Nephron (organoid): ENCODE results near the gene UGGT1.

Source experiments
- H3K27ac Mint-ChIP-seq, 3 experiments: 2 replicates each; pipeline ENCODE4 v1.8.0; 2020; ENCODE audit warnings: mixed read lengths in 3 of 3, mild to moderate bottlenecking in 2 of 3, moderate library complexity in 1 of 3
- H3K27me3 Mint-ChIP-seq: 2 replicates; pipeline ENCODE4 v1.8.0; 2021; ENCODE audit warnings: low read depth, mild to moderate bottlenecking, moderate library complexity, mixed read lengths
- H3K36me3 Mint-ChIP-seq: 2 replicates; pipeline ENCODE4 v1.8.0; 2020; ENCODE audit warnings: low read depth, mixed read lengths
- H3K4me1 Mint-ChIP-seq: 2 replicates; pipeline ENCODE4 v1.8.0; 2020; ENCODE audit warnings: mixed read lengths
- H3K4me3 Mint-ChIP-seq, 3 experiments: 2 replicates each; pipeline ENCODE4 v1.8.0; 2020; ENCODE audit warnings: mild to moderate bottlenecking in 3 of 3, mixed read lengths in 3 of 3, moderate library complexity in 2 of 3
- H3K9me3 Mint-ChIP-seq: 2 replicates; pipeline ENCODE4 v1.8.0; 2020; ENCODE audit warnings: mixed read lengths
- CTCF ChIP-seq, 3 experiments: fragments of 200-600 bp; sonication (generic); IDR thresholded peaks; one replicate each; pipeline ENCODE4 v1.5.0; 2021; ENCODE audit warnings: antibody characterized with exemption in 3 of 3; ENCODE audit not compliant: unreplicated experiment in 3 of 3

UGGT1 gene

GRCh38 chr2:128215897-128216642 is 125.1 kb downstream of the UGGT1 start:
- no peaks in the 10 kb centered on the region for H3K36me3 Mint-ChIP-seq
- no peak overlapping the region for H3K4me3 Mint-ChIP-seq
- no peaks in the 10 kb centered on the region for H3K9me3 Mint-ChIP-seq
- H3K4me1 Mint-ChIP-seq, result no peaks in the 10 kb centered on the region
- H3K27ac Mint-ChIP-seq, result no peak overlapping the region
- H3K27me3 Mint-ChIP-seq, result peaks cover 3% of the 10 kb centered on the region
- no peak for TF ChIP-seq CTCF (IDR thresholded peaks at IDR 0.05; ENCODE audit: unreplicated experiment in 3 of 3)

GRCh38 chr2:128217671-128218070 is 126.7 kb downstream of the UGGT1 start:
- H3K27ac Mint-ChIP-seq, result no peak overlapping the region
- H3K27me3 Mint-ChIP-seq, result peaks cover 3% of the 10 kb centered on the region
- no peak for TF ChIP-seq CTCF (IDR thresholded peaks at IDR 0.05; ENCODE audit: unreplicated experiment in 3 of 3)
- no peaks in the 10 kb centered on the region for H3K9me3 Mint-ChIP-seq
- no peaks in the 10 kb centered on the region for H3K4me1 Mint-ChIP-seq
- no peak overlapping the region for H3K4me3 Mint-ChIP-seq
- no peaks in the 10 kb centered on the region for H3K36me3 Mint-ChIP-seq

- no peak overlapping the region for H3K4me3 Mint-ChIP-seq
- H3K27ac Mint-ChIP-seq, result no peak overlapping the region
- no peaks in the 10 kb centered on the region for H3K36me3 Mint-ChIP-seq
- H3K4me1 Mint-ChIP-seq, result no peaks in the 10 kb centered on the region
- H3K27me3 Mint-ChIP-seq, result no peaks in the 10 kb centered on the region
- no peaks in the 10 kb centered on the region for H3K9me3 Mint-ChIP-seq
- TF ChIP-seq CTCF (IDR thresholded peaks at IDR 0.05; ENCODE audit: unreplicated experiment in 3 of 3), result no peak
These were observed 128.9 kb downstream of the UGGT1 start for GRCh38 chr2:128219891-128220290.

- no peak overlapping the region for H3K27ac Mint-ChIP-seq
- peaks cover 2% of the 10 kb centered on the region for H3K9me3 Mint-ChIP-seq
- no peaks in the 10 kb centered on the region for H3K4me1 Mint-ChIP-seq
- H3K4me3 Mint-ChIP-seq, result no peak overlapping the region
- H3K27me3 Mint-ChIP-seq, result peaks cover 20% of the 10 kb centered on the region
- no peaks in the 10 kb centered on the region for H3K36me3 Mint-ChIP-seq
- TF ChIP-seq CTCF (IDR thresholded peaks at IDR 0.05; ENCODE audit: unreplicated experiment in 3 of 3), result no peak
These were observed 136.9 kb downstream of the UGGT1 start for GRCh38 chr2:128227862-128228261.

GRCh38 chr2:128228894-128229293 is 137.9 kb downstream of the UGGT1 start:
- no peak for TF ChIP-seq CTCF (IDR thresholded peaks at IDR 0.05; ENCODE audit: unreplicated experiment in 3 of 3)
- Mint-ChIP-seq H3K36me3 (no peaks in the 10 kb centered on the region), H3K27me3 (peaks cover 25% of the 10 kb centered on the region), H3K4me1 (no peaks in the 10 kb centered on the region), H3K27ac (no peak overlapping the region), H3K9me3 (peaks cover 2% of the 10 kb centered on the region), H3K4me3 (no peak overlapping the region)
